Non-pigmented ciliary epithelial cell (primary cell): Measurements from ENCODE around the gene RHOB.
A peak's percentile ranks its signal among the peaks of the same experiment; 100 is the strongest.
"Not testable (repeated sequence)": the region's sequence is repeated elsewhere in the genome, so short reads cannot be mapped to it uniquely, and the experiment has no call there.

ENCODE experiments used
- DNase-seq: peaks from one replicate; pipeline ENCODE4 v3.0.0-alpha.2; 2010; ENCODE audit warnings: low read depth

The RHOB gene

DNA sequence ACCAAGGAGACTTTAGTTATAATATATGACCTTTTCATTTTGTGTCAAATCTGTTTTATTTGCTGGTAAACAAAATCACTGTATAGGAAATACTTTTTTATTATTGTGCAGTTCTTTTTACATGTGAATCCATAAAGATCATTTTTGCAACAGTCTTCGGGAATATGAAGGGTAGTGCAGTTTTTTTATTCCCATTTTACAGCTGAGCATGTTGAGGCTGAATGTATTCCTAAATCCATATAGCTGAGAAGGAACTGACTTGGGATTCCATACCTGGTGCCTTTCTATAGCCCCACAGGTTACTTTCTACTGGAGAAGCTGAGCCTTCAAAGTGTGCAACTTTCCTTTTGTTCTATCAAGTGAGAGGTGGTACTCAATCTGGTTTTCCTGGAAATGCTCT, 29.6 kb downstream of the RHOB start:
- DNase-seq = no peak

GRCh38 chr2:20476950-20477349, 30.1 kb downstream of the RHOB start:
- DNase-seq = no peak

DNA sequence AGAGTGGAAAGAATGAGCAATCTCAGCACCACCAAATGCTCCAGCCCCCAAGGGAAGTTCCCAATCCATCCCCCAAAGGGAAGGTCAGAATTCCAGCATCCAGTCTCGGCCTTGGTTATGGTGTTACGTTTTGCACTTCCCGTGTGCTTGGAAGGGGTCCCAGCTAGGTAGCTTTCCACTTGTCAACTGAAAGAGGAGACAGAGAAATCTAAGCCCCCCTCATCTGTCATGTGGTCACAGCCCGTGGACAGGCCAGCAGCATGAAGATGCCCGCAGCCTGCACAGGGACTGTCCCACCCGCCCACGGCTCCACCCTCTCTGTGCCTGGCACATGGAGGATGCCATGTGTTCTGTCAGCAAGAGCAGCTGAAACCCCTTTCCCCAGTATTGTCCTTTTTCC, 32.1 kb downstream of the RHOB start:
- no peak for DNase-seq

DNA sequence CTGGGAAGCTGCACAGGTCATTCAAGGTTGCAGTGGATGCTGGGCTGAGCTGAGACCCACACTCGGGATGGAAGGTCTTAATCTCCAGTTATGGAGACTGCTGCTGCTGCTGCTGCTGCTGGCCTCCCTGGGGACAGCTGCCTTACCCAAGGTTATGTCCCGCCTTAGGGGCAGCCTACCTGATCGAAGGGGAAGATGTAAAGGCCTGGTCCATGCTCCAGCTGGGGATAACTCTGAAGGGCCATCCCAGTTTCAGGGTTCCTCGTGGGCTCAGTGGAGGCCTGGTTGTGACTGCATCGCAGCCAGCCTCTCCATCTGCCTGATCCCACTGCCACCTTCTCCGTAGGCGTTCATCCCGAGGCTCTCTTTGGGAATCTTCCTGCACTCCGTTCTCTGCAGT, 33.0 kb downstream of the RHOB start:
- DNase-seq = no peak

DNA sequence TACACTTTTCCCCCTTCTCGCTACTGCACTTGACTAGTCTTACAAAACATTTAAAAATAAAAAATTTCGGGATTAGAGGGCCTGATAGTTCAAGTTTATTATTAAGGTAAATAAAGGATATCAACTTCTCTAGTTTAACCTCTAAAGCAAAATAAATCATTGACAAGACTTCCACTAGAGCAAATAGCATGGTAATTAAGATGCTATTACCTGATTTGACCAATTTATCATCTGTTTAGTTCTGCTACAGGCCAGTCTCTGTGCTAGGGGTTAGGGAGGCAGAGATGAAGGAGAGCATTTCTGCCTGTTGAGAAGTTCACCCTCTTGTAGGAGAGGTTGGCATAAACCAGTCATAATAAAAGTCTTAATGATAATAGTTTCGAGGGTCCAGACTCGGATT, 34.0 kb downstream of the RHOB start:
- DNase-seq = no peak

DNA sequence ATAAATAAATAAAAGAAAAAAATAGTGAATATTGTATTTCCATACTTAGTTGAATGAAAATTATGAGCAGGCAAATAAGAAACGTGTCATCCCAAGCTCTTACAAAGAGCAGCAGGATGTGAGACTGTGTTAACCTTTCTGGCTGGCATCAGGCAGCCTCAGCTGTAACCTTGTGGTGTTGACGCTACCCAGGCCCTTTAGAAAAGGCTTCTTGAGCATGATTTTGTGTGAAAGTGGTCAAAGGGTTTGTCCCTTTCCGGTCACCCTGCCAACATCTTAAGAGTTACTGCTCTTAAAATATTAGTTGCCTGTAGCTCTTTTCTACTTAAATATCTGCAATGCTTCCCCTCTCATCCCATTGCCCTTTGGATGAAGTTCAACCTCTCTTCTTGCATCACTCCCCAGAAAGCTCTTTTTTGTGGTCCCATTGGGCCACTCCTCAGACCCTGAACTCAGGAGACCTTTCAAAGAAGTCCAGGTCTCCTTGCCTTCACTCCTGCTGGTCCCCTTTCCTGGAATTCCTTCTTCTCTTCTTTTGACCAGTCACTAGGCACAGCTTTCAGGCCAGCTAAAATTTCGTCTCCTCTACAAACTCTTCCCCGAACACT, 35.0 kb downstream of the RHOB start:
- DNase-seq = no peak

- no peak for DNase-seq
Observed at GRCh38 chr2:20482725-20483124, 35.9 kb downstream of the RHOB start.

DNA sequence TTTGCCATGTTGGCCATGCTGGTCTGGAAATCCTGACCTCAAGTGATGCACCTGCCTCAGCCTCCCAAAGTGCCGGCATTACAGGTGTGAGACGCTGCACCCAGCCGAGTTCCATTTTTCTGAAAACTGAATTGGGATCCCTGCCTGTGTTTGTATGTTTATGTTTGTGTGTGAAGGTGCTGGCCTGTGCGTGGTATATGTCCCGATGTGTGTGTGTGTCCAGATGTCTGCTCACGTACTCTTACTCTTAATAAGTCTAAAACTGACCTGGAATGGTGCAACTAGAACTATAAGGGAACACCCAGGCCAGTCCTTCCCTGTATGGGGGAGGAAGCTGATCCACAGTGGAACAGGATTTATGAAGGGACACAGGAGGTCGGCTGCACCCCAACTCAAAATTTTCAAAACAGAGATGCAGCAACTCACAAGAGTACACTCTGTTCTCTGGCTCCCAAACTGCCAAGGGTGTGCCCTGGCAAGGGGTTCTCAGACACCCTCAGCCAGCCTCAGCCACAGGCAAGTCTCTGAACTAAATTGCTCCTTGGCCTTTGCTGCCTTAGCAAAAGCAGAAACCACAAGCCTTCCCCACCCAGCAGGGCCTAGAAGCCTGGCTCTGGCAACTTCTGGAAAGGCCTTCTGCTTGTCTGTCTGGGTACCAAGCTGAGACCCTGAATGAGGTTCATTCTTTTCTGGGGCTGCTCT, 36.5 kb downstream of the RHOB start:
- no peak for DNase-seq

- no peak for DNase-seq
Observed at GRCh38 chr2:20484034-20484617, 37.3 kb downstream of the RHOB start.

GRCh38 chr2:20484810-20485611, 38.1 kb downstream of the RHOB start:
- DNase-seq = no peak

GRCh38 chr2:20485612-20486388, 38.9 kb downstream of the RHOB start:
- no peak for DNase-seq

GRCh38 chr2:20486571-20486970, 39.7 kb downstream of the RHOB start:
- no peak for DNase-seq

DNA sequence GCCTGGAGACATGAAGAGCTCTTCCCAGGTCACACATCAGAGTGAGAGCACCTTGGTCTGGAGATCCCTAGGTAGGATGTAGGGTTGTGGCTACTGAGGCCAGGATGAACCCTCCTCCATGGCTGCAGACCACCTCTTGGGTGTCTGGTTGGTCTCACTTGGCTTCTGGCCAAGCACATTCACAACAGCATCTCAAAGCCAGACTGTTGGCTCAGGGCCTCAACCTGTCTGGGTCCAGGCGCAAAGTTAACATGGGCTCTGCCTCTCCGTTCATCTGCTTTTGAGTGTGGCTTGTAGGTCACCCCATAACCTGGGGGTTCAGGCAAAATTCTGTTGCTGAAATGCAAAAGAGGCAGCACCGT, 40.1 kb downstream of the RHOB start:
- no peak for DNase-seq

- no peak for DNase-seq
Observed at GRCh38 chr2:20487392-20488174, 40.7 kb downstream of the RHOB start.

GRCh38 chr2:20488201-20488641, 41.3 kb downstream of the RHOB start:
- DNase-seq = no peak

DNA sequence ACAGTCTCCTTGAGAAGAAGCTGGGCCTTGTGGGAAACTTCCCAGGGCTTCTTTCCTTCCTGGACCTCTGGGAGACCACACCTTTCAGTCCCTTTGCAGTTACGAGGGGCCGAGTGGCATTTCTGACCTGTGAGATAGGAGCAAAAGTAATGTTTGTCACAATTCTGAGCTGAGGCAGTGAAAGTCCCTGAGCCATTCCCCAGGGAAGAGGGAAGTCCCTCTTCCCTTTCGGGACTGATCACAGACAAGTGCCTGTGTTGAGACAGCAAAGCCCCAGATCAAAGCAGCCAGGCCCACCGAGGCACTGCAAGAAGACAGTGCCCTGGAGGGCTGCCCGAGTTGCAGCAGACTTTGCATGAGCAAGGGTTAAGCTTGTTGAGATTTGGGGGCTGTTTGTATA, 41.9 kb downstream of the RHOB start:
- DNase-seq = no peak

- DNase-seq = peak; percentile 77
Observed at GRCh38 chr2:20490300-20491181, 43.7 kb downstream of the RHOB start.

DNA sequence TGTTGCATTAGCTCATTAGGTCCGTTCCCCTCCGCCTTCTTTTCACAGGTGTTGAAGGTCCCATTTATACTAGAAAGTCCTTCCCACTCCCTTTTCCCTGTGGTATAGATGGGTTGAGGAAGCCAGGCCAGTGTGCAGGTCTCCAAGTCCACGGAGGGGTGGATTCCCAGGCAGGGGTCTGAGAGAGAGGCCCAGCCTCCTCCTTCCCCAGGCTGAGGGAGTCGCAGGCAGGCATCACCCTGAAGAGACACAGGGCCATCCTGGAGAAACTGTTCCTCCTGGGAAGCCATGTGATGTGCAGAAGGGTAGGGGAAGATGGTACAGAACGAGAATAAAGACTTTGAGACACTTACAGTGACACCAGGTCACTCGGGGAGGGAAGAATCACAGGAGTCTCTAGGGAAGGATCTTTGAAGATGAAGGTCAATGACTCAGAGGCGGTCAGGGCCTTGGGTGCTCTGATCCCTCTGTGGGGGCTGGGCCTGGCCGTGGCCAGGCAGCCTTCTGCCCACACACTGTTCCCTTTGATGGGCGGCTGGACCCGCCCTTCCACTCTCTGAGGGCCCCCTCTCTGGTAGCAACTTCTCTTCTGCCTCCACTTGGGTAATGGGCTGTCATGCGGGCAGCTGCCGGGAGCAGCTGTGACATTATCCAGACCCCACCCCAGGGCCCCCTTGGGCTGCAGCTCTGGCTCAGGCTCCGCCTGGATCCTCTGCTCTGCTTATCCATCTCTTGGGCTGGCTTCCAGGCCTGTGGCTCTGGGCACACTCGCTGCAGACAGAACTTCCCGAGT, 45.1 kb downstream of the RHOB start:
- no peak for DNase-seq

GRCh38 chr2:20493095-20493494, 46.2 kb downstream of the RHOB start:
- not testable (repeated sequence) for DNase-seq
